Panc1 (cell line): Measurements from ENCODE around the gene CDC42EP4. TPM values are rescaled to one million over a fixed set of nuclear protein-coding genes. Genes with fewer than 3 reads are reported as not detected.

Experiments
- ATAC-seq: fragments of 200-7000 bp; cut with Tn5 transposase; 2 replicates; pipeline ENCODE4 v1.9.1; 2020; ENCODE audit warnings: mild to moderate bottlenecking, moderate library complexity
- BruUV-seq: library from RNA; stranded (reverse); fragments of 400-500 nt; replicated peaks from 2 replicates; lab custom pipeline; 2021; lab: Mats Ljungman, UMichigan
- CTCF ChIA-PET: fragments of 300-600 bp; sonication (Branson Sonifier 250); formaldehyde crosslinking; loops from one replicate; lab custom pipeline; 2022; ENCODE audit warnings: antibody characterized with exemption; lab: Charles Lee
- POLR2A ChIA-PET: fragments of 300-600 bp; sonication (Branson Sonifier 250); formaldehyde crosslinking; loops from one replicate; lab custom pipeline; 2022; ENCODE audit warnings: antibody characterized with exemption; lab: Charles Lee
- DNase-seq: peaks from one replicate; pipeline ENCODE4 v3.0.0-alpha.2; 2010; ENCODE audit warnings: low read depth, low spot score
- H3K27ac ChIP-seq: 2 replicates; pipeline ENCODE4 v1.5.1; 2011; ENCODE audit warnings: mild to moderate bottlenecking, low read length, inconsistent platforms
- H3K27me3 ChIP-seq: fragments of 200-500 bp; sonication (Bioruptor generic); 2 replicates; pipeline ENCODE4 v1.6.0; 2014; ENCODE audit warnings: low read length, inconsistent platforms; ENCODE audit not compliant: control insufficient read depth, insufficient read depth
- H3K36me3 ChIP-seq: fragments of 200-500 bp; sonication (Bioruptor generic); 2 replicates; pipeline ENCODE4 v1.5.1; 2014; ENCODE audit warnings: inconsistent platforms, mild to moderate bottlenecking, low read length, moderate library complexity; ENCODE audit not compliant: control insufficient read depth, insufficient read depth
- H3K4me1 ChIP-seq: 2 replicates; pipeline ENCODE4 v1.5.1; 2011; ENCODE audit warnings: inconsistent platforms, mild to moderate bottlenecking, low read length, moderate library complexity; ENCODE audit not compliant: control insufficient read depth, insufficient read depth
- H3K4me3 ChIP-seq, 2 experiments: 2 replicates each; pipeline ENCODE4 v1.5.1; 2011 to 2012; ENCODE audit warnings: low read depth in 2 of 2, low read length in 2 of 2, mild to moderate bottlenecking in 2 of 2, inconsistent platforms in 1 of 2, moderate library complexity in 1 of 2
- H3K9me3 ChIP-seq: fragments of 200-500 bp; sonication (Bioruptor generic); 2 replicates; pipeline ENCODE4 v1.5.1; 2014; ENCODE audit warnings: low read depth, mild to moderate bottlenecking, inconsistent platforms, low read length, moderate library complexity; ENCODE audit not compliant: control insufficient read depth, insufficient read depth
- CTCF ChIP-seq: fragments of 450-650 bp; IDR thresholded peaks from 2 replicates; pipeline ENCODE4 v1.5.1; 2017; ENCODE audit warnings: mild to moderate bottlenecking
- POLR2AphosphoS5 ChIP-seq: IDR thresholded peaks from 2 replicates; pipeline ENCODE4 v1.6.1; 2012; ENCODE audit warnings: mild to moderate bottlenecking, low read depth, low read length, moderate library complexity
- REST ChIP-seq, 2 experiments: IDR thresholded peaks; 2 replicates each; pipeline ENCODE4 v1.6.1; 2011 to 2012; ENCODE audit warnings: low read depth in 2 of 2, control low read depth in 1 of 2, low read length in 1 of 2, mild to moderate bottlenecking in 1 of 2, moderate library complexity in 1 of 2; ENCODE audit not compliant: insufficient read depth in 1 of 2
- SIN3A ChIP-seq: IDR thresholded peaks from 2 replicates; pipeline ENCODE4 v1.6.1; 2012; ENCODE audit warnings: low read depth, mild to moderate bottlenecking, low read length, moderate library complexity, borderline replicate concordance; ENCODE audit not compliant: insufficient read depth
- TCF7L2 ChIP-seq: IDR thresholded peaks from 2 replicates; pipeline ENCODE4 v1.6.1; 2011; ENCODE audit warnings: mild to moderate bottlenecking, low read depth, low read length, inconsistent platforms
- in situ Hi-C: cut with HindIII; loops from 2 replicates; pipeline ENCODE4 v1.10.0; 2016; ENCODE audit warnings: low sequenced_read_pairs, low pct_unique_long_range_greater_than_20kb
- intact Hi-C: fragments of 100-400 bp; cut with micrococcal nuclease; formaldehyde crosslinking; loops from one replicate; pipeline ENCODE4 v1.10.0; 2022; ENCODE audit not compliant: unreplicated experiment
- total RNA-seq: library from RNA; stranded (reverse); gene quantifications from one replicate; pipeline ENCODE4 v1.2.1, GENCODE V29; 2021; ENCODE audit not compliant: unreplicated experiment

CDC42EP4 gene
- total RNA-seq, 1 experiment from 2014 or later: 65.9 TPM

GRCh38 chr17:73359987-73360410 is 48.2 kb upstream of the CDC42EP4 start:
- H3K4me1 ChIP-seq: no peaks in the 10 kb centered on the region
- intact Hi-C loops (no loop called here), in situ Hi-C loops (no loop called here)
- ChIA-PET CTCF (interaction anchor here (0.7 kb wide), 1 partner anchor 84 kb away, joined by 12 read pairs; no protein-coding TSS in a partner anchor), POLR2A (no interaction called here)
- H3K4me3 ChIP-seq: no peak overlapping the region
- DNase-seq (no peak), ATAC-seq (peak; percentile 39)
- H3K36me3 ChIP-seq: no peaks in the 10 kb centered on the region
- no peaks in the 10 kb centered on the region for H3K9me3 ChIP-seq
- TF ChIP-seq TCF7L2 (0 out of 2 replicates have a peak, but pooled peaks have one; percentile 28), SIN3A (no peak), POLR2AphosphoS5 (no peak)
- no TSS peak for BruUV-seq
- H3K27me3 ChIP-seq: no peaks in the 10 kb centered on the region
- H3K27ac ChIP-seq: no peak overlapping the region

GRCh38 chr17:73359352-73359751 is 47.6 kb upstream of the CDC42EP4 start:
- in situ Hi-C loops: no loop called here

More at GRCh38 chr17:73359352-73359751, 47.6 kb upstream of the CDC42EP4 start:
- Histone ChIP-seq H3K36me3 (no peaks in the 10 kb centered on the region), H3K27me3 (no peaks in the 10 kb centered on the region), H3K9me3 (no peaks in the 10 kb centered on the region), H3K4me3 (no peak overlapping the region), H3K27ac (no peak overlapping the region), H3K4me1 (no peaks in the 10 kb centered on the region)
- intact Hi-C loops: no loop called here
- ChIA-PET POLR2A (no interaction called here), CTCF (no interaction called here)
- no TSS peak for BruUV-seq
- DNase-seq (no peak), ATAC-seq (peak; percentile 39)
- TF ChIP-seq CTCF: no peak
- no peak for TF ChIP-seq POLR2AphosphoS5
- TF ChIP-seq REST (IDR thresholded peaks at IDR 0.05; ENCODE audit: insufficient read depth in 1 of 2, low read depth in 2 of 2, low read length in 1 of 2): no peak
- TF ChIP-seq TCF7L2: no peak
